ENCODE data around the gene HS3ST1.
"Not testable (repeated sequence)": the region's sequence is repeated elsewhere in the genome, so short reads cannot be mapped to it uniquely, and the experiment has no call there.

The HS3ST1 gene

GRCh38 chr4:11404431-11404830, 24.3 kb downstream of the HS3ST1 start:
- no peak overlapping the region for H3K27ac ChIP-seq
- TF ChIP-seq ZFX (IDR thresholded peaks at IDR 0.05) (no peak), CTCF (conservative IDR thresholded peaks at IDR 0.05) (no peak)

- no peak for TF ChIP-seq CTCF (conservative IDR thresholded peaks at IDR 0.05)
- TF ChIP-seq ZFX (IDR thresholded peaks at IDR 0.05) = no peak
- no peak overlapping the region for H3K27ac ChIP-seq
Observed at GRCh38 chr4:11402192-11402591, 26.5 kb downstream of the HS3ST1 start.

- no peak for TF ChIP-seq CTCF (conservative IDR thresholded peaks at IDR 0.05)
- TF ChIP-seq ZFX (IDR thresholded peaks at IDR 0.05) = no peak
- H3K27ac ChIP-seq = no peak overlapping the region
Observed at GRCh38 chr4:11399461-11399971, 29.2 kb downstream of the HS3ST1 start.

GRCh38 chr4:11397819-11398610, 30.7 kb downstream of the HS3ST1 start:
- TF ChIP-seq CTCF (conservative IDR thresholded peaks at IDR 0.05) = no peak
- no peak for TF ChIP-seq ZFX (IDR thresholded peaks at IDR 0.05)
- H3K27ac ChIP-seq = no peak overlapping the region

GRCh38 chr4:11397146-11397545, 31.5 kb downstream of the HS3ST1 start:
- no peak overlapping the region for H3K27ac ChIP-seq
- no peak for TF ChIP-seq CTCF (conservative IDR thresholded peaks at IDR 0.05)
- no peak for TF ChIP-seq ZFX (IDR thresholded peaks at IDR 0.05)

- H3K27ac ChIP-seq = no peak overlapping the region
- TF ChIP-seq CTCF (conservative IDR thresholded peaks at IDR 0.05) (no peak), ZFX (IDR thresholded peaks at IDR 0.05) (no peak)
Observed at GRCh38 chr4:11393551-11393950, 35.1 kb downstream of the HS3ST1 start.

- H3K27ac ChIP-seq = not testable (repeated sequence)
Observed at GRCh38 chr4:11384072-11384471, 44.6 kb downstream of the HS3ST1 start.

GRCh38 chr4:11376571-11376970, 52.1 kb downstream of the HS3ST1 start:
- H3K27ac ChIP-seq = no peak overlapping the region
- TF ChIP-seq CTCF (conservative IDR thresholded peaks at IDR 0.05) = no peak
- no peak for TF ChIP-seq ZFX (IDR thresholded peaks at IDR 0.05)

Measured in C4-2B (cell line).